Activated T-cell treated with anti-CD3 and anti-CD28 coated beads, Interleukin-2, amount 50 U/mL, for 4 hours (primary cell): ENCODE data around the gene ZNF507. TPM values are rescaled to one million over a fixed set of nuclear protein-coding genes. Genes with fewer than 3 reads are reported as not detected.
A peak's percentile ranks its signal among the peaks of the same experiment; 100 is the strongest.
"Not testable (repeated sequence)": the region's sequence is repeated elsewhere in the genome, so short reads cannot be mapped to it uniquely, and the experiment has no call there.

ENCODE experiments used
- ATAC-seq, 2 donors: fragments of 200-7000 bp; cut with Tn5 transposase; one replicate each; pipeline ENCODE4 v1.10.0; 2021
- DNase-seq: peaks from one replicate; pipeline ENCODE4 v3.0.0-alpha.2; 2020
- H3K27me3 Mint-ChIP-seq: one replicate; pipeline ENCODE4 v1.8.0; 2021; ENCODE audit warnings: low read depth, mixed read lengths
- H3K36me3 Mint-ChIP-seq: one replicate; pipeline ENCODE4 v1.8.0; 2022; ENCODE audit warnings: mixed read lengths; ENCODE audit not compliant: insufficient read depth
- H3K4me1 Mint-ChIP-seq: one replicate; pipeline ENCODE4 v1.8.0; 2021; ENCODE audit warnings: low read depth, mixed read lengths
- H3K4me3 Mint-ChIP-seq: one replicate; pipeline ENCODE4 v1.8.0; 2021; ENCODE audit warnings: mild to moderate bottlenecking, moderate library complexity, mixed read lengths
- H3K9me3 Mint-ChIP-seq: one replicate; pipeline ENCODE4 v1.8.0; 2021; ENCODE audit warnings: mixed read lengths
- total RNA-seq, 3 donors: library from RNA; stranded (reverse); gene quantifications; one replicate each; pipeline ENCODE4 v1.2.1, GENCODE V29; 2021

ZNF507 gene
- total RNA-seq, 3 donors from 2014 or later, result 26.0 to 27.4 (median 26.2) TPM

GRCh38 chr19:32367948-32368536, 22.6 kb downstream of the ZNF507 start:
- DNase-seq (no peak), ATAC-seq (no peak)
- peaks cover 63% of the 10 kb centered on the region for H3K36me3 Mint-ChIP-seq
- H3K4me1 Mint-ChIP-seq, result peaks cover 53% of the 10 kb centered on the region
- no peaks in the 10 kb centered on the region for H3K27me3 Mint-ChIP-seq
- H3K9me3 Mint-ChIP-seq, result no peaks in the 10 kb centered on the region
- no peak overlapping the region for H3K4me3 Mint-ChIP-seq

- no peak overlapping the region for H3K4me3 Mint-ChIP-seq
- H3K4me1 Mint-ChIP-seq, result peaks cover 48% of the 10 kb centered on the region
- H3K9me3 Mint-ChIP-seq, result no peaks in the 10 kb centered on the region
- DNase-seq, result no peak
- peaks cover 61% of the 10 kb centered on the region for H3K36me3 Mint-ChIP-seq
- no peak for ATAC-seq
- no peaks in the 10 kb centered on the region for H3K27me3 Mint-ChIP-seq
These were observed 23.4 kb downstream of the ZNF507 start for GRCh38 chr19:32368787-32369186.

GRCh38 chr19:32372726-32373517, 27.5 kb downstream of the ZNF507 start:
- H3K36me3 Mint-ChIP-seq, result peaks cover 49% of the 10 kb centered on the region
- no peak for ATAC-seq
- H3K27me3 Mint-ChIP-seq, result no peaks in the 10 kb centered on the region

GRCh38 chr19:32373585-32374295, 28.3 kb downstream of the ZNF507 start:
- Mint-ChIP-seq H3K36me3 (peaks cover 46% of the 10 kb centered on the region), H3K27me3 (no peaks in the 10 kb centered on the region), H3K4me1 (peaks cover 9% of the 10 kb centered on the region), H3K9me3 (no peaks in the 10 kb centered on the region), H3K4me3 (no peak overlapping the region)
- no peak for DNase-seq
- ATAC-seq, result no peak

More at GRCh38 chr19:32372726-32373517, 27.5 kb downstream of the ZNF507 start:
- no peak for DNase-seq
- no peaks in the 10 kb centered on the region for H3K9me3 Mint-ChIP-seq
- H3K4me1 Mint-ChIP-seq, result peaks cover 16% of the 10 kb centered on the region
- no peak overlapping the region for H3K4me3 Mint-ChIP-seq

- H3K4me1 Mint-ChIP-seq, H3K4me3 Mint-ChIP-seq, DNase-seq, H3K9me3 Mint-ChIP-seq, ATAC-seq, H3K27me3 Mint-ChIP-seq: not testable (repeated sequence)
- peaks cover 45% of the 10 kb centered on the region for H3K36me3 Mint-ChIP-seq
These were observed 29.0 kb downstream of the ZNF507 start for GRCh38 chr19:32374362-32374761.

- not testable (repeated sequence) for H3K4me3 Mint-ChIP-seq, H3K9me3 Mint-ChIP-seq, H3K27me3 Mint-ChIP-seq, ATAC-seq, H3K4me1 Mint-ChIP-seq, DNase-seq
- H3K36me3 Mint-ChIP-seq, result peaks cover 45% of the 10 kb centered on the region
These were observed 31.7 kb downstream of the ZNF507 start for GRCh38 chr19:32377088-32377487.

- Mint-ChIP-seq H3K4me1 (peaks cover 5% of the 10 kb centered on the region), H3K36me3 (peaks cover 47% of the 10 kb centered on the region), H3K4me3 (no peak overlapping the region), H3K27me3 (no peaks in the 10 kb centered on the region), H3K9me3 (no peaks in the 10 kb centered on the region)
- DNase-seq (no peak), ATAC-seq (no peak)
These were observed 34.9 kb downstream of the ZNF507 start for GRCh38 chr19:32380269-32380668.

- H3K4me3 Mint-ChIP-seq, result no peak overlapping the region
- peaks cover 11% of the 10 kb centered on the region for H3K36me3 Mint-ChIP-seq
- no peaks in the 10 kb centered on the region for H3K9me3 Mint-ChIP-seq
- H3K27me3 Mint-ChIP-seq, result no peaks in the 10 kb centered on the region
- H3K4me1 Mint-ChIP-seq, result peaks cover 2% of the 10 kb centered on the region
- no peak for DNase-seq
- no peak for ATAC-seq
These were observed 42.4 kb downstream of the ZNF507 start for GRCh38 chr19:32387701-32388392.

GRCh38 chr19:32388393-32388855, 43.0 kb downstream of the ZNF507 start:
- peaks cover 2% of the 10 kb centered on the region for H3K4me1 Mint-ChIP-seq
- H3K36me3 Mint-ChIP-seq, result peaks cover 6% of the 10 kb centered on the region
- no peak overlapping the region for H3K4me3 Mint-ChIP-seq
- ATAC-seq (no peak), DNase-seq (no peak)
- no peaks in the 10 kb centered on the region for H3K9me3 Mint-ChIP-seq
- no peaks in the 10 kb centered on the region for H3K27me3 Mint-ChIP-seq

- Mint-ChIP-seq H3K36me3 (no peaks in the 10 kb centered on the region), H3K27me3 (no peaks in the 10 kb centered on the region), H3K4me1 (peaks cover 10% of the 10 kb centered on the region), H3K4me3 (no peak overlapping the region), H3K9me3 (no peaks in the 10 kb centered on the region)
- no peak for ATAC-seq
- no peak for DNase-seq
These were observed 47.5 kb downstream of the ZNF507 start for GRCh38 chr19:32392901-32393300.

- DNase-seq, result no peak
- ATAC-seq, result peak; percentile 58 to 71
- Mint-ChIP-seq H3K36me3 (no peaks in the 10 kb centered on the region), H3K9me3 (no peaks in the 10 kb centered on the region), H3K27me3 (no peaks in the 10 kb centered on the region), H3K4me3 (no peak overlapping the region), H3K4me1 (peaks cover 10% of the 10 kb centered on the region)
These were observed 50.7 kb downstream of the ZNF507 start for GRCh38 chr19:32396046-32396652.

GRCh38 chr19:32397671-32398101, 52.3 kb downstream of the ZNF507 start:
- H3K4me3 Mint-ChIP-seq, result no peak overlapping the region
- H3K9me3 Mint-ChIP-seq, result no peaks in the 10 kb centered on the region
- no peak for DNase-seq
- no peak for ATAC-seq
- peaks cover 8% of the 10 kb centered on the region for H3K4me1 Mint-ChIP-seq
- no peaks in the 10 kb centered on the region for H3K36me3 Mint-ChIP-seq
- H3K27me3 Mint-ChIP-seq, result no peaks in the 10 kb centered on the region

GRCh38 chr19:32401992-32402391, 56.6 kb downstream of the ZNF507 start:
- Mint-ChIP-seq H3K4me3 (peak overlapping the region; percentile 29), H3K4me1 (peaks cover 12% of the 10 kb centered on the region), H3K36me3 (no peaks in the 10 kb centered on the region), H3K27me3 (no peaks in the 10 kb centered on the region), H3K9me3 (no peaks in the 10 kb centered on the region)
- DNase-seq, result no peak
- no peak for ATAC-seq
